Measurements from ENCODE around the gene F2. TPM values are rescaled to one million over a fixed set of nuclear protein-coding genes. Genes with fewer than 3 reads are reported as not detected.

F2 gene
- total and polyA plus RNA-seq, 2 donors (not counting 1 experiment from before 2014, with no cell fraction given): not detected

GRCh38 chr11:46743043-46743442, 24.0 kb downstream of the F2 start:
- ATAC-seq (ENCODE audit: low read depth) (no peak), DNase-seq (no peak)
- Histone ChIP-seq H3K79me2 (ENCODE audit: control insufficient read depth, insufficient read depth, low read length) (no peaks in the 10 kb centered on the region), H3K9ac (ENCODE audit: low read length) (no peak overlapping the region), H3K4me1 (ENCODE audit: control insufficient read depth in 2 of 2, insufficient read depth in 2 of 2, low read length in 2 of 2) (no peaks in the 10 kb centered on the region), H3K9me3 (ENCODE audit: control extremely low read depth in 1 of 3, control insufficient read depth in 2 of 3, insufficient read depth in 1 of 3, low read length in 2 of 3) (no peaks in the 10 kb centered on the region), H3K27ac (ENCODE audit: low read length in 2 of 2) (no peak overlapping the region), H3K4me3 (ENCODE audit: control extremely low read depth in 1 of 5, extremely low read depth in 1 of 5, insufficient read depth in 1 of 5, low read depth in 2 of 5, low read length in 4 of 5) (no peak overlapping the region), H3K4me2 (replicated peaks; ENCODE audit: low read depth, low read length, poor library complexity, severe bottlenecking) (no peak overlapping the region), H3K36me3 (replicated peaks in 1 of 2; ENCODE audit: control extremely low read depth in 1 of 2, control insufficient read depth in 1 of 2, extremely low read depth in 1 of 2, insufficient read depth in 2 of 2, low read length in 1 of 2) (peaks cover 2 to 46% of the 10 kb centered on the region in 2 experiments), H2AFZ (ENCODE audit: insufficient read depth, low read depth, low read length, poor library complexity, severe bottlenecking) (no peak overlapping the region), H4K20me1 (ENCODE audit: control insufficient read depth, insufficient read depth, low read length, poor library complexity, severe bottlenecking) (no peaks in the 10 kb centered on the region), H3K27me3 (replicated peaks in 1 of 4; ENCODE audit: control extremely low read depth in 1 of 4, control insufficient read depth in 3 of 4, insufficient read depth in 4 of 4, low read length in 3 of 4) (no peaks in the 10 kb centered on the region)
- intact Hi-C loops (cut with micrococcal nuclease): no loop called here
- TF ChIP-seq CTCF (IDR thresholded peaks at IDR 0.05): no peak
- TF ChIP-seq EZH2 (IDR thresholded peaks at IDR 0.05; ENCODE audit: borderline replicate concordance, insufficient read depth, low read depth, low read length, poor library complexity, severe bottlenecking): no peak
- Mint-ChIP-seq H3K27ac (no peak overlapping the region), H3K9me3 (ENCODE audit: insufficient read depth) (no peaks in the 10 kb centered on the region), H3K27me3 (no peaks in the 10 kb centered on the region), H3K4me1 (no peaks in the 10 kb centered on the region), H3K4me3 (no peak overlapping the region)
- POLR2A ChIA-PET: no interaction called here
- CTCF ChIA-PET: no interaction called here
- 88% methylated on average over 1 of the region's 2 CpGs for WGBS (ENCODE audit: insufficient coverage)

GRCh38 chr11:46743693-46744339, 24.8 kb downstream of the F2 start:
- Histone ChIP-seq H3K4me1 (ENCODE audit: control insufficient read depth in 2 of 2, insufficient read depth in 2 of 2, low read length in 2 of 2) (no peaks in the 10 kb centered on the region), H3K79me2 (ENCODE audit: control insufficient read depth, insufficient read depth, low read length) (no peaks in the 10 kb centered on the region), H2AFZ (ENCODE audit: insufficient read depth, low read depth, low read length, poor library complexity, severe bottlenecking) (no peak overlapping the region), H3K27me3 (replicated peaks in 1 of 4; ENCODE audit: control extremely low read depth in 1 of 4, control insufficient read depth in 3 of 4, insufficient read depth in 4 of 4, low read length in 3 of 4) (no peaks in the 10 kb centered on the region), H3K4me3 (ENCODE audit: control extremely low read depth in 1 of 5, extremely low read depth in 1 of 5, insufficient read depth in 1 of 5, low read depth in 2 of 5, low read length in 4 of 5) (no peak overlapping the region), H3K36me3 (replicated peaks in 1 of 2; ENCODE audit: control extremely low read depth in 1 of 2, control insufficient read depth in 1 of 2, extremely low read depth in 1 of 2, insufficient read depth in 2 of 2, low read length in 1 of 2) (peaks cover 2 to 48% of the 10 kb centered on the region in 2 experiments), H3K27ac (ENCODE audit: low read length in 2 of 2) (no peak overlapping the region), H4K20me1 (ENCODE audit: control insufficient read depth, insufficient read depth, low read length, poor library complexity, severe bottlenecking) (no peaks in the 10 kb centered on the region), H3K9me3 (ENCODE audit: control extremely low read depth in 1 of 3, control insufficient read depth in 2 of 3, insufficient read depth in 1 of 3, low read length in 2 of 3) (no peaks in the 10 kb centered on the region), H3K4me2 (replicated peaks; ENCODE audit: low read depth, low read length, poor library complexity, severe bottlenecking) (no peak overlapping the region), H3K9ac (ENCODE audit: low read length) (no peak overlapping the region)
- ATAC-seq (ENCODE audit: low read depth): no peak
- H3K27me3 Mint-ChIP-seq: no peaks in the 10 kb centered on the region
- no peak for TF ChIP-seq EZH2 (IDR thresholded peaks at IDR 0.05; ENCODE audit: borderline replicate concordance, insufficient read depth, low read depth, low read length, poor library complexity, severe bottlenecking)
- no peak for TF ChIP-seq CTCF (IDR thresholded peaks at IDR 0.05)
- no peak overlapping the region for H3K27ac Mint-ChIP-seq
- POLR2A ChIA-PET: no interaction called here
- no peaks in the 10 kb centered on the region for H3K9me3 Mint-ChIP-seq (ENCODE audit: insufficient read depth)
- no peak overlapping the region for H3K4me3 Mint-ChIP-seq
- no peak for DNase-seq
- H3K4me1 Mint-ChIP-seq: no peaks in the 10 kb centered on the region
- CTCF ChIA-PET: no interaction called here
- WGBS (ENCODE audit: insufficient coverage): 97% methylated on average over 7 of the region's 10 CpGs
- intact Hi-C loops (cut with micrococcal nuclease): no loop called here

Measured in B cell (primary cell).